HepG2 (cell line): ENCODE results near the gene BCAT1. TPM values are rescaled to one million over a fixed set of nuclear protein-coding genes. Genes with fewer than 3 reads are reported as not detected.

Source experiments
- AHDC1 ChIP-seq: sonication (generic); formaldehyde crosslinking; IDR thresholded peaks from 2 replicates; pipeline ENCODE4 v1.5.1; 2020; ENCODE audit warnings: mild to moderate bottlenecking, missing genetic modification reagents, borderline replicate concordance
- ARID3A ChIP-seq: IDR thresholded peaks from 2 replicates; pipeline ENCODE4 v1.6.1; 2012; ENCODE audit warnings: low read depth, low read length, improper control_type of control experiment
- EHMT2 ChIP-seq: fragments of 200-600 bp; sonication (generic); IDR thresholded peaks from 2 replicates; pipeline ENCODE4 v1.7.0; 2017; ENCODE audit warnings: antibody characterized with exemption, low read depth, low read length, borderline replicate concordance
- FOXP4 ChIP-seq: sonication (generic); formaldehyde crosslinking; IDR thresholded peaks from 2 replicates; pipeline ENCODE4 v1.4.0; 2020; ENCODE audit warnings: missing genetic modification reagents
- HES4 ChIP-seq: sonication (generic); formaldehyde crosslinking; IDR thresholded peaks from 2 replicates; pipeline ENCODE4 v1.9.0; 2021; ENCODE audit warnings: mild to moderate bottlenecking, missing genetic modification reagents, borderline replicate concordance
- HHEX ChIP-seq: IDR thresholded peaks from 2 replicates; pipeline ENCODE4 v1.6.1; 2016; ENCODE audit warnings: control low read depth
- HNRNPUL1 ChIP-seq: fragments of 200-400 bp; formaldehyde crosslinking; IDR thresholded peaks from 2 replicates; pipeline ENCODE4 v1.6.1; 2017; ENCODE audit warnings: low read depth, mild to moderate bottlenecking, low read length, moderate library complexity
- IRX3 ChIP-seq: sonication (generic); formaldehyde crosslinking; IDR thresholded peaks from 2 replicates; pipeline ENCODE4 v1.8.1; 2023; ENCODE audit warnings: mild to moderate bottlenecking, low read depth, missing genetic modification reagents, borderline replicate concordance
- KMT2A ChIP-seq: sonication (generic); formaldehyde crosslinking; IDR thresholded peaks from 2 replicates; pipeline ENCODE4 v1.4.0; 2020; ENCODE audit warnings: missing genetic modification reagents
- MIXL1 ChIP-seq: IDR thresholded peaks from 2 replicates; pipeline ENCODE4 v1.6.1; 2016
- NCOA2 ChIP-seq: sonication (generic); formaldehyde crosslinking; IDR thresholded peaks from 2 replicates; pipeline ENCODE4 v1.8.0; 2022; ENCODE audit warnings: inconsistent platforms
- NFIC ChIP-seq: IDR thresholded peaks from 2 replicates; pipeline ENCODE4 v1.6.1; 2012; ENCODE audit warnings: mild to moderate bottlenecking, low read length, inconsistent platforms
- TBX2 ChIP-seq: sonication (generic); formaldehyde crosslinking; IDR thresholded peaks from 2 replicates; pipeline ENCODE4 v1.5.0; 2020; ENCODE audit warnings: missing genetic modification reagents, mild to moderate bottlenecking, borderline replicate concordance
- TCF7 ChIP-seq: sonication (generic); IDR thresholded peaks from 2 replicates; pipeline ENCODE4 v1.6.1; 2016; ENCODE audit warnings: antibody characterized with exemption, low read depth
- TEAD3 ChIP-seq: optimal IDR thresholded peaks from 2 replicates; pipeline ENCODE3; 2016; ENCODE audit warnings: borderline replicate concordance
- THAP11 ChIP-seq: IDR thresholded peaks from 2 replicates; pipeline ENCODE4 v1.6.1; 2016; ENCODE audit warnings: missing biosample characterization, missing genetic modification reagents
- ZFY ChIP-seq: sonication (generic); formaldehyde crosslinking; IDR thresholded peaks from 2 replicates; pipeline ENCODE4 v1.4.0; 2020; ENCODE audit warnings: missing genetic modification reagents
- ZNF136 ChIP-seq: sonication (generic); formaldehyde crosslinking; IDR thresholded peaks from 2 replicates; pipeline ENCODE4 v1.8.1; 2022; ENCODE audit warnings: low read depth, mild to moderate bottlenecking, moderate library complexity, missing genetic modification reagents
- ZNF30 ChIP-seq: sonication (generic); formaldehyde crosslinking; IDR thresholded peaks from 2 replicates; pipeline ENCODE4 v1.5.0; 2020; ENCODE audit warnings: mild to moderate bottlenecking, missing genetic modification reagents
- ZNF468 ChIP-seq: sonication (generic); formaldehyde crosslinking; IDR thresholded peaks from 2 replicates; pipeline ENCODE4 v1.8.0; 2022; ENCODE audit warnings: mild to moderate bottlenecking, moderate library complexity, missing genetic modification reagents
- ZNF513 ChIP-seq: sonication (generic); formaldehyde crosslinking; conservative IDR thresholded peaks from 2 replicates; pipeline ENCODE4 v1.5.0; 2020; ENCODE audit warnings: missing genetic modification reagents
- polyA plus RNA-seq, 8 experiments: library from polyadenylated mRNA; depleted of rRNA in 3 of 8; stranded (reverse) in 7 of 8; unstranded in 1 of 8; fragments of >200 nt; fragmentation: Illumina TruSeq in 4 of 8; extraction: Trizol in 4 of 8; gene quantifications; 2 replicates each; pipeline versions ENCODE4 v1.2.1 to v1.2.3, GENCODE V29; 2011 to 2016; ENCODE audit warnings: low read depth in 4 of 8, missing spikeins in 1 of 8, mixed read lengths in 1 of 8; ENCODE audit not compliant: insufficient read depth in 1 of 8
- total RNA-seq, 5 experiments: library from RNA; depleted of rRNA; stranded (reverse); fragments of >200 nt; fragmentation: Illumina TruSeq; extraction: Trizol; gene quantifications; 2 replicates each; pipeline ENCODE4 v1.2.3, GENCODE V29; 2016; ENCODE audit warnings: low read depth in 1 of 5

Gene BCAT1
- total and polyA plus RNA-seq, 2 of the 13 experiments (the other 11 are each of a cell fraction or from before 2014, with no cell fraction given): 8.0 to 75.5 TPM

GRCh38 chr12:24760162-24760561 lies 188.7 kb downstream of the BCAT1 start (continued):
- no peak for TF ChIP-seq ZNF136
- peak; percentile 52; the same call in 1 of the 2 replicates for TF ChIP-seq AHDC1
- TF ChIP-seq HHEX (CRISPR knock-in tag): peak; percentile 28; the same call in 1 of the 2 replicates
- TF ChIP-seq ZNF513 (CRISPR knock-in tag): no peak
- TF ChIP-seq NCOA2 (CRISPR knock-in tag): peak; percentile 62
- peak; percentile 43; the same call in 1 of the 2 replicates for TF ChIP-seq NFIC
- TF ChIP-seq ZFY (CRISPR knock-in tag): no peak; the same call in 1 of the 2 replicates
- no peak for TF ChIP-seq IRX3 (CRISPR knock-in tag)
- TF ChIP-seq FOXP4: peak; percentile 63
- TF ChIP-seq EHMT2: peak; percentile 80; the same call in 1 of the 2 replicates
- peak; percentile 45 for TF ChIP-seq TEAD3 (CRISPR knock-in tag)
- TF ChIP-seq ZNF30 (CRISPR knock-in tag): no peak
- TF ChIP-seq HES4: no peak
- 0 out of 2 replicates have a peak, but pooled peaks have one; percentile 17 for TF ChIP-seq THAP11 (CRISPR knock-in tag)
- TF ChIP-seq HNRNPUL1: no peak
- peak; percentile 27; the same call in 1 of the 2 replicates for TF ChIP-seq TCF7
- TF ChIP-seq TBX2 (CRISPR knock-in tag): peak; percentile 37; the same call in 1 of the 2 replicates
- no peak for TF ChIP-seq KMT2A (CRISPR knock-in tag)
- TF ChIP-seq ARID3A: peak; percentile 94; the same call in 1 of the 2 replicates
- TF ChIP-seq MIXL1 (CRISPR knock-in tag): 0 out of 2 replicates have a peak, but pooled peaks have one; percentile 16
- no peak for TF ChIP-seq ZNF468 (CRISPR knock-in tag)
